ENCODE results near the gene NF2.

NF2 gene

DNA sequence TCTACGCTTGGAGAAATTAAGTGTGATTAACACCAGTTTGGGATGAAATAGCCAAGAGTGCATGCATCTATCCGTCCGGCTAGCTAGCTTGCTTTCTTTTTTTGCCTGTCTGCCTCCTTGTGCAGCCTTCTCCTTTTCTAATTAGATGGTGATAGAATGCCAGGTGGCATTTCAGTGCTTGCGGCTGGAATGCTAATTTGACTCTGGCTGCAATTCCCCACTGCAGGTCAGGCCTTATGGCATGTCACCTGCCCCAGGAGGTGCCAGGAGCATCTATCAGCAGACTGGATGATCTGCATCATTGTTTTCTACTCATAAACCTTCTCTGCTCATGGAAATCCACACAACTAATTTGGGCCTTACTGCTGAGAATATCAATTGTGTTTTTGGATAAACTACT is 65.2 kb downstream of the NF2 start:
- TF ChIP-seq, protein P1, sequence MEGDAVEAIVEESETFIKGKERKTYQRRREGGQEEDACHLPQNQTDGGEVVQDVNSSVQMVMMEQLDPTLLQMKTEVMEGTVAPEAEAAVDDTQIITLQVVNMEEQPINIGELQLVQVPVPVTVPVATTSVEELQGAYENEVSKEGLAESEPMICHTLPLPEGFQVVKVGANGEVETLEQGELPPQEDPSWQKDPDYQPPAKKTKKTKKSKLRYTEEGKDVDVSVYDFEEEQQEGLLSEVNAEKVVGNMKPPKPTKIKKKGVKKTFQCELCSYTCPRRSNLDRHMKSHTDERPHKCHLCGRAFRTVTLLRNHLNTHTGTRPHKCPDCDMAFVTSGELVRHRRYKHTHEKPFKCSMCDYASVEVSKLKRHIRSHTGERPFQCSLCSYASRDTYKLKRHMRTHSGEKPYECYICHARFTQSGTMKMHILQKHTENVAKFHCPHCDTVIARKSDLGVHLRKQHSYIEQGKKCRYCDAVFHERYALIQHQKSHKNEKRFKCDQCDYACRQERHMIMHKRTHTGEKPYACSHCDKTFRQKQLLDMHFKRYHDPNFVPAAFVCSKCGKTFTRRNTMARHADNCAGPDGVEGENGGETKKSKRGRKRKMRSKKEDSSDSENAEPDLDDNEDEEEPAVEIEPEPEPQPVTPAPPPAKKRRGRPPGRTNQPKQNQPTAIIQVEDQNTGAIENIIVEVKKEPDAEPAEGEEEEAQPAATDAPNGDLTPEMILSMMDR (IDR thresholded peaks at IDR 0.05; ENCODE audit: low read depth, low read length): no peak
- H3K4me3 ChIP-seq (ENCODE audit: low read depth, low read length): no peak overlapping the region

DNA sequence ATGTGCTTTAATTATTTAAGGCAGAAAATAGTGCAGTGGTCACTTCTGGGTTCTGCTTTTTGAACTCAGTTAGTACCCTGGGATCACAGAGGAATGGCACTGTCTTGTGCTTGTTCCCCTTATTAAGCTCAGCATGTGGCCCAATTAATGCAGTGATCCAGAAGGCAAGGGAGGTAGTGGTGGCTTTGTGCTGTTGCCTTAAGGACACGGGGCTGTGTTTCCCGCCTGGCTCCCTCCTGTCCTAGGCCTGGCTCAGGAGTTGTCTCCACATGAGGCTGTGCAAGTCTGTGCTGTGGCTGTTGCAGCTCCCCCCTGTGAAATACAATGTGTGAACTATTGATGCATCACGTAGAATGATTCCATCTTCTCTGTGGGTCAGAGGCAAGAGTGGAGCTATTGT is 67.2 kb downstream of the NF2 start:
- TF ChIP-seq, protein P1 (IDR thresholded peaks at IDR 0.05; ENCODE audit: low read depth, low read length): no peak

DNA sequence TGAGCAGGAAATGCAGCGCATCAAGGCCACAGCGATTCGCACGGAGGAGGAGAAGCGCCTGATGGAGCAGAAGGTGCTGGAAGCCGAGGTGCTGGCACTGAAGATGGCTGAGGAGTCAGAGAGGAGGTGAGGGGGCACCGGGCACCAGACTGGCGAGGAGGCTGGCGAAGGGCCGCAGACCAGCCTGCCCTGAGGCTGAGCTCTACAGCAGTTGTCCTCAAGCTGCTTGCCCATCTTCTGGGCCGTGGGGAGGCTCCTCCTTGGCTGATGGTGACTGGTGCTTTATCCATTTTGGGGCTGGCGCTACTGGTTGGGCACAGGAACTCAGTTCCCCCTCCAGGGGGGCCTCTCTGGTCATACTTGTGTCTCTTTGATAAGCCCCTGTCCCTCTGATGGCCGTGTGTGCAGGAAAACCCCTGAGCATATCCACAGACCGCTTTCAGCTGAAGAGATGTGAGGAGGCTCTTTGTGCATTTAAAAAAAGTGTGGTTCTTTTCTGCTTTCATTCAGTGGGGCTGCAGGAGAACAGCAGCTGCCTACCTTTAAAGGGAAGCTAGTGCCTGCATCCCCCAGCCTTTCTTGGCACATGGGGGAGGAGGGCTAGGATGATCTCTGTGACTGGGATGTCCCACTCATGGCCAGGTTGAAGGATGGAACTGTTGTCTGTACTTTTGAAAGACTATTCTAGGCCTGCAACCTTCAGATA is 70.1 kb downstream of the NF2 start:
- TF ChIP-seq, protein P1 (IDR thresholded peaks at IDR 0.05; ENCODE audit: low read depth, low read length): no peak
- no peak overlapping the region for H3K4me3 ChIP-seq (ENCODE audit: low read depth, low read length)

More for the DNA sequence above, 67.2 kb downstream of the NF2 start:
- H3K4me3 ChIP-seq (ENCODE audit: low read depth, low read length): no peak overlapping the region

DNA sequence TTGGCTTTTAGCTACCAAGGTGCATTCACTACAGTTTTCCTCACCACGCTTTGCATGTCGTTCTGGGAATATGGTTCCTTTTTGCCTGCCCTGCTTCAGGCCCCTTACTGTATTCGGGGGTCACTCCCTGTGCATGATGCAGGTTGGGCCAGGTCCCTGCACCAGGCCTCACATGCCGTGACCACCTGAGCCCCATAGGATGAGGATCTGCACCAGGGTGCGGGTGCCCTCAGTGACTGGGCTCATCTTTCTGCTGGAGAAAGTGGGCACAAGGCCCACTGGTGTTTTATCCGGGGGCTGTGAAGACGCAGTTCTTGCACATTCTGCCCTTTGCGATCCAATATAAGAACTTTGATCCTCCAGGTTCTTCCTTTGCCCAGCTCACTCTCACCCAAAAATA is 70.7 kb downstream of the NF2 start:
- TF ChIP-seq, protein P1 (IDR thresholded peaks at IDR 0.05; ENCODE audit: low read depth, low read length): no peak

DNA sequence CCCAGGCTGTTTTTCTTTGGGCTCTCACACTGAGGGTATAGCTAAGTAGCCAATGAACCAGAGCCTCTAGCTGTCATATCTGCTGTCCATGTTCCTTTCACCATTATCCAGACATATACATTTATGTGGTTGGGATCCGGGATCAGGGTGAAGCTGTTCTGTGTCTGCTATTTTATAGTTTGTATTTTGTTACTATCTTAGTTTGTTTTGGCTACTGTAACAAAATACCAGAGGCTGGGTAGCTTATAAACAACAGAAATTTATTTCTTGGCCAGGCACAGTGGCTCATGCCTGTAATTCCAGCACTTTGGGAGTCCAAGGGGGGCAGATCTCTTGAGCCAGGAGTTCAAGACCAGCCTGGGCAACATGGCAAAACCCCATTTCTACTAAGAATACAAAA is 75.9 kb downstream of the NF2 start:
- TF ChIP-seq, protein P1 (IDR thresholded peaks at IDR 0.05; ENCODE audit: low read depth, low read length): no peak
- H3K4me3 ChIP-seq (ENCODE audit: low read depth, low read length): no peak overlapping the region

More for the DNA sequence above, 70.7 kb downstream of the NF2 start:
- H3K4me3 ChIP-seq (ENCODE audit: low read depth, low read length): no peak overlapping the region

DNA sequence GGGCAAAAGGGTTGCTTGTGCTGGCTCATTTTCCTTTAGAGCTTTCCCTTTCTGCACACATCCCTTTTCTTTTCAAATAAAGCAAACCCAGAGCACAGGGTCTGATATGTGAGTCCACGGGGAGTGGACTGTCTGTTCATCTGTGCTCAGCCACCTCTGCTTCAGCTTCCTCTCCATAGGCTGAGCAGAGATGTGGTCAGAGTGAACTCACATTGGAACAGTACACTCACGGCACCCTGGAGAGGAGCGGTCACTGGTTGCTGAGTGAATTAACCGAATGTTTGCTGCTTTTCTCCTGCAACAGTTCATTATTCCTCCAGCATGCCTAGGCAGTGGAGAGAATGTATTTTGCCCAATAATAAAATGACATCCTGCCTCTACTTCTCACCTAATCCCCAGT is 80.1 kb downstream of the NF2 start:
- TF ChIP-seq, protein P1 (IDR thresholded peaks at IDR 0.05; ENCODE audit: low read depth, low read length): no peak
- no peak overlapping the region for H3K4me3 ChIP-seq (ENCODE audit: low read depth, low read length)

DNA sequence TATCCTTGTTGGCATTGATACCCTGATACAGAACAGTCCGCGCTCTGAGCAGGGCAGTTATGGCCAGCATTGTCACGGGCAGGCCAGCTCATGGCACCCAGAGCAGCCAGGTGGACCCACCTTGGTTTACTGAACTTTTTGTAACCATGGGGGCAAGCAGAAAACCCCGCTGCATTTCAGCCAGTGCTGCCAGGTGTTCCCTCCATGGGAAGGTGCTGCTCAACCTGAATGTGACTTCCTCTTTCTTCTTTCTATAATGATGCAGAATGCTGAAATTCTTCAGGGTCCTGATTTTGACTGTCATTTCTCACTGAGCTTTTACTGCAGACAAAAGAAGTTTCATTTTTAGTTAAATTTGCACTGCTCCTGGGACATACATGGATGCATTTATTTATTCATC is 80.8 kb downstream of the NF2 start:
- TF ChIP-seq, protein P1 (IDR thresholded peaks at IDR 0.05; ENCODE audit: low read depth, low read length): no peak
- H3K4me3 ChIP-seq (ENCODE audit: low read depth, low read length): no peak overlapping the region

Measured in WI38 (cell line).